SK-N-MC (cell line): ENCODE results near the gene BACH1.

ENCODE experiments used
- DNase-seq: peaks from one replicate; pipeline ENCODE4 v3.0.0-alpha.2; 2011; ENCODE audit warnings: low read depth, low spot score
- H3K27ac ChIP-seq: fragments of 200-600 bp; sonication (generic); 2 replicates; pipeline ENCODE4 v1.5.1; 2016; ENCODE audit warnings: mixed run types
- H3K36me3 ChIP-seq: fragments of 200-600 bp; sonication (generic); 2 replicates; pipeline ENCODE4 v1.6.1; 2017; ENCODE audit warnings: antibody characterized with exemption, low read length, mixed read lengths; ENCODE audit not compliant: insufficient read depth
- H3K4me3 ChIP-seq: fragments of 200-600 bp; sonication (generic); 2 replicates; pipeline ENCODE4 v1.5.1; 2016
- H3K9ac ChIP-seq: fragments of 200-600 bp; sonication (generic); 2 replicates; pipeline ENCODE4 v1.8.0; 2017; ENCODE audit warnings: mixed run types, mixed read lengths; ENCODE audit not compliant: insufficient read length
- H3K9me3 ChIP-seq: fragments of 200-600 bp; sonication (generic); 2 replicates; pipeline ENCODE4 v1.6.1; 2017; ENCODE audit warnings: low read depth, mild to moderate bottlenecking, antibody characterized with exemption, low read length, moderate library complexity, mixed read lengths
- EZH2 ChIP-seq: fragments of 200-600 bp; sonication (generic); IDR thresholded peaks from one replicate; pipeline ENCODE4 v1.6.1; 2017; ENCODE audit warnings: antibody characterized with exemption
- FOXP2 ChIP-seq: optimal IDR thresholded peaks from 2 replicates; pipeline ENCODE3; 2011; ENCODE audit warnings: mild to moderate bottlenecking, moderate library complexity; ENCODE audit not compliant: insufficient read depth; ENCODE audit errors: extremely low read length, control extremely low read depth
- POLR2AphosphoS5 ChIP-seq: IDR thresholded peaks from 2 replicates; pipeline ENCODE4 v1.6.1; 2012; ENCODE audit warnings: mild to moderate bottlenecking, low read depth, low read length, borderline replicate concordance

Gene BACH1

DNA sequence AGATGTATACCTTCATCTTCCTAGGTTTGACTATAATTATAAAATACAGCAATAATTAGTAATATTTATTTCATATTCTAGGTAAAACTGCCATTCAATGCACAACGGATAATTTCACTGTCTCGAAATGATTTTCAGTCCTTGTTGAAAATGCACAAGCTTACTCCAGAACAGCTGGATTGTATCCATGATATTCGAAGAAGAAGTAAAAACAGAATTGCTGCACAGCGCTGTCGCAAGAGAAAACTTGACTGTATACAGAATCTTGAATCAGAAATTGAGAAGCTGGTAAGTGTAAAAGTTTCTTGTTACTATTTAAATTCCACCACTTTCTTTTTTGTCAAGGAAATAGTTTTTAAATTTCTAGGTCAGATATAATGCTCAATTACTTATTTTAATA is 30.7 kb downstream of the BACH1 start:
- H3K9me3 ChIP-seq: no peaks in the 10 kb centered on the region
- no peak for DNase-seq
- peaks cover 47% of the 10 kb centered on the region for H3K36me3 ChIP-seq
- no peak overlapping the region for H3K4me3 ChIP-seq
- no peak overlapping the region for H3K27ac ChIP-seq
- TF ChIP-seq EZH2 (no peak), FOXP2 (no peak), POLR2AphosphoS5 (no peak)
- H3K9ac ChIP-seq: no peak overlapping the region

DNA sequence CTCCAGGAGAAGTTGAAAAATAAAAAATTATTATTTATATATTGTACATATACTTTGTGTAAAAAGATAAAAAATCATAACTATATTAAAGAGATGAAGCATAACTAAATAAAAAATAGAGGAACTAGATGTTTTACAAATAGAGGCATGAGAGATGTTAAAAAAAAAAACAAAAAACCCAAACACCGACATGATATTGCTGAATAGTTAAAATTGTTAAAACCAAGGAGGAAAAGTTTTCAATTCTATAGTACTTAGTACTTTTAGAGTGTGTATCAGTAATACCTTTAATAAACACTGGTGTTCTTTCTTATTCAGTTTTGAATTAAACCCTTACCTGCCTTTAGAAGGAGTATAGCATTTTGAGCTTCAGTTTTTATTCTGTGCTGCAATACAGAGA is 32.1 kb downstream of the BACH1 start:
- Histone ChIP-seq H3K4me3 (no peak overlapping the region), H3K9me3 (no peaks in the 10 kb centered on the region), H3K9ac (no peak overlapping the region), H3K27ac (no peak overlapping the region), H3K36me3 (peaks cover 43% of the 10 kb centered on the region)
- TF ChIP-seq POLR2AphosphoS5 (no peak), EZH2 (no peak), FOXP2 (no peak)
- no peak for DNase-seq

DNA sequence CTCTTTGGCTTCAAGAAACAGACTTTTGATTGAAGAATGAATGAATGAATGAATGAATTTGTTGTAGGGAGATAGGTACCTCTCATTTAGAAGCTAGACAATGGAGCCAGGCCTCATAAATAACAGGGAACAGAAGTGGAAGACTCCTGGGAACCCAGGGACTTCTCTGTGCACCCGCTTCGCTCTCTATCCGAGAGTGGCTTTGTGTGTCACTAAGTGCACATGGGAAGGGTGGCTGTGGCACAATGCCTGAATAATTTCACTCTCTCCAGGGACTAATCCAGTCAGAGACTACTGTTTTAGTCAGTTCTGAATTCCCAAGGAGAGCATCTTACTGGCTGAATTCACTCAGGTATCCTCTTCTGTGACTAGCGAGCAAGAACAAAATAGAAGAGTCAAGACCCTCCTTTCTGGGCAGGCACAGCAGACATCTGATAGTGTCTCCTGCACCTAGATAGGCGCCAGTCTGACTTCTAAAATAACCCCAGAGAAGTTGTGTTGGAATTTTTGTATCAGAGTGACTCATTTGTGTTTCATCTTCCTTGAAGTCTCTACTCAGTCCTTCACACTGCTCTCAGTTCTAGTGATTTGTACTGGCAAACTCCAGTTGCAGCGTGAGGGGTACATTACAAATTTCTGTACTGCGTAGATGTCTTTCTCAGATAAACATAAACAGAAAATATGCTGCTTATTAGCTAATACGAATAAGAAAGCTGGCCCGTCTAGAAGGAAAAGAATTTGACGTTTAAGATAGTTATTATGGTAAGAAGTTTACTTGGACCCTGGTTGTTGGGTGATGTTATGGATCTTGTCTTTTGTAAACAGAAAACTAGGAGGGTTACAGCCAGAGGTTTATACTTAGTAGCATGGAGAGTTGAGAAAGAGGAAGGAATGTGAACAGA is 34.0 kb downstream of the BACH1 start:
- H3K36me3 ChIP-seq: peaks cover 26% of the 10 kb centered on the region
- H3K9me3 ChIP-seq: no peaks in the 10 kb centered on the region
- no peak overlapping the region for H3K9ac ChIP-seq
- DNase-seq: no peak
- TF ChIP-seq EZH2: no peak
- TF ChIP-seq POLR2AphosphoS5: no peak
- no peak for TF ChIP-seq FOXP2
- H3K27ac ChIP-seq: no peak overlapping the region
- no peak overlapping the region for H3K4me3 ChIP-seq

DNA sequence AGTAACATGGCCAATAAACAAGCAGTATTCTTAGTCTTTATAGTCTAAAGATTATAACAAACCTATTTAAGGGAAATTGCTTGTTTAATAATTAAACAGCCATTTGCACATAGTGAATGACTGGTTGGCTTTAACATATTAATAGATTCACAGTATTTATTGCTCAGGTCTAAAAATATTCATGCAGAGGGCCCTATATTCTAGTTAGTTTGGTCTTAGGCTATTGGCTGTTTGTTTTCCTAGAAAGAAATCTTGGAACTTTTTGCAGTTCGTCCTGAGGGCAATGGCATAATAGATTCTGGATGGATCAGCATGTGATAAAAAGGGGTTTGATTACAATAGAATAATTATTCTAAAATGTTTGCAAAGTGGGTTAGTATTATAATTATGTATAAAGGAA is 34.7 kb downstream of the BACH1 start:
- Histone ChIP-seq H3K36me3 (peaks cover 22% of the 10 kb centered on the region), H3K4me3 (no peak overlapping the region), H3K27ac (no peak overlapping the region), H3K9ac (no peak overlapping the region), H3K9me3 (no peaks in the 10 kb centered on the region)
- DNase-seq: no peak
- TF ChIP-seq EZH2: no peak
- TF ChIP-seq POLR2AphosphoS5: no peak
- no peak for TF ChIP-seq FOXP2

DNA sequence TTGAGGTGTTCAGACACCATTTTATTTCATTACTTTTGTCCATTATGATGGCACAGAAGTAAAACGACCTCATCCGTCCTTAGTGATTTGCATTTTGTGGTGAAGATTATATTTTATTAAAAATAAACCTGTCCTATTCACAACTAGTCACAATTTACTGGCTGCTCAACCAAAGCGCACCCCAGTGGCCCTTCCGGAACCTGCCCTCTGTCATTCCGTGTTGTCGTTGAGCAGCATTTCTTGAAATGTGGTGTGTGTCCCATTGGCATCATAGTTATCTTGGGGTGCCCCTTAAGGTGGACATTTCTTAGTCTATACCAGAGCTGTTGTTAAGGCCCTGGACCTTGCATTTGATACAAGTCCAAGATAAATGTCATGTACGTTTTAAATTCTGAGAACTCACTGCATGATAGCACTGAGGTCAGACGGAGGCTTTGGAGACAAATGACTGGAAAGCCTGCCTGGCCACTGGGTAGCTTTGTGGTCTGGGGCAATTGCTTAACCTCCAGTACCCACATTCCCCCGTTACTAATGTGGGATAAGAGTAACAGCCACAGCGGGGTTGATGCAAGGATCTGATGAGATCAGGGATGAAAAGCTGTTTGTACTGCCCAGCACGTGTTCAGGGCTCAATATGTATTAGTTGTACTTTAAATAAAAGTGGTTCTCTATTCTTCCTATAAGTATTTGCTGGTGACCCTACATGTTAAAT is 36.2 kb downstream of the BACH1 start:
- no peak for DNase-seq
- Histone ChIP-seq H3K9me3 (no peaks in the 10 kb centered on the region), H3K27ac (no peak overlapping the region), H3K4me3 (no peak overlapping the region), H3K36me3 (peaks cover 14% of the 10 kb centered on the region), H3K9ac (no peak overlapping the region)
- TF ChIP-seq POLR2AphosphoS5 (no peak), EZH2 (no peak), FOXP2 (no peak)

DNA sequence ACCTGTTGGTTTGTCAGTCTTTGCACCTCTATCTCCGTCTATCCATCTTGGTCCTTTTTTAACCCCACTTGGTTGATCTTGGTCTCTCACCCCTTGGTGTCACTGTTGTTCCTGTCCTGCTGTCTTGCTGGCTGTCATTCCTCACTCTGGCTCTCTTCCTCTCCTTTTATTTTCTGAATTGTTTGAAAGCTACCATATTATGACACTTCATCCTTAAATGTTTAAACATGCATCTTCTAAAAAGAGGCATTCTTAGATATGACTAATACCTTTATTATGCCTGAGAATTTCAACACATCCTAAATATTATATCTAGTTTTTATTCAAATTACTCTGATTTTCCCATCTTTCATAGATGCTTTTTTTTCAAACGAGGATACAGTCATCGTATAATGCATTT is 37.0 kb downstream of the BACH1 start:
- Histone ChIP-seq H3K9ac (no peak overlapping the region), H3K9me3 (no peaks in the 10 kb centered on the region), H3K36me3 (peaks cover 14% of the 10 kb centered on the region), H3K27ac (no peak overlapping the region), H3K4me3 (no peak overlapping the region)
- no peak for TF ChIP-seq POLR2AphosphoS5
- no peak for TF ChIP-seq EZH2
- TF ChIP-seq FOXP2: no peak
- no peak for DNase-seq

DNA sequence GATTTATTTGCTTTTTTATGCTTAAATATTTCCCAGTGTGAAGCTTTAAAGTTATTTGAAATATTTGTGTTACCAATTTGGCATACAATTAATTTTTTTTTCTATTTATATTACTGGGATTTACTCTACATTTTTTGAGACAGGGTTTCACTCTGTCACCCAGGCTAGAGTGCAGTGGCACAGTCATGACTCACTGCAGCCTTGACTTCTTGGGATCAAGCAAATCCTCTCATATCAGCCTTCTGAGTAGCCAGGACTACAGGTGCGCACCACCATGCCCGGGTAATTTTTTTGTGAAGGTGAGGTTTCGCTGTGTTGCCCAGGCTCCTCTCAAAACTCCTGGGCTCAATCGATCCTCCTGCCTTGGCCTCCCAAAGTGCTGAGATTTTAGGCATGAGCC is 39.5 kb downstream of the BACH1 start:
- H3K9me3 ChIP-seq: no peaks in the 10 kb centered on the region
- H3K9ac ChIP-seq: no peak overlapping the region
- TF ChIP-seq EZH2: no peak
- TF ChIP-seq POLR2AphosphoS5: no peak
- no peak for TF ChIP-seq FOXP2
- peaks cover 20% of the 10 kb centered on the region for H3K36me3 ChIP-seq
- DNase-seq: no peak
- no peak overlapping the region for H3K4me3 ChIP-seq
- H3K27ac ChIP-seq: no peak overlapping the region

DNA sequence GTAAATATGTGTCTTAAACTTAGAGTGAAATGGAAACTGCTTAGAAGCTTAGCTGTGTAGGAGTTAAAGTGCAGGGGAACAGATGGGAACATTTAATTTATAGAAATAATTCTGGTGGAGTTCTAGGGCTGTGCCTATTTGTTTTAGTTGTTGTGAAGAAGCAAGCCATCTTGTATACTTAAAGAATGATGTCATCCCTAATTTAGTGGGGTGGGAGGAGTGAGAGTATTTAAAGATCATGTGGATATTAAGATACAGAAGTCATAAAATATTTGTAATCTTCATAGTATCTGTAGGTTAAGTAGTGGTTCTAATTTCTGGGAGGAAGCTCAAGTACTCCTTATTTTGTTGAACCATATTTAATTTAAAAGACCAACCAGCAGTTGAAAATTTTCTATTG is 41.5 kb downstream of the BACH1 start:
- no peak overlapping the region for H3K27ac ChIP-seq
- TF ChIP-seq FOXP2: no peak
- TF ChIP-seq EZH2: no peak
- no peak for TF ChIP-seq POLR2AphosphoS5
- peaks cover 28% of the 10 kb centered on the region for H3K36me3 ChIP-seq
- H3K4me3 ChIP-seq: no peak overlapping the region
- DNase-seq: no peak
- no peaks in the 10 kb centered on the region for H3K9me3 ChIP-seq
- H3K9ac ChIP-seq: no peak overlapping the region
